Liver (tissue), 3 donors: ENCODE results near the gene CDK5RAP2.

Experiments used
- ATF3 ChIP-seq: IDR thresholded peaks from 2 replicates; pipeline ENCODE4 v1.6.1; 2016; ENCODE audit warnings: antibody characterized with exemption
- CTCF ChIP-seq: fragments of 150-350 bp; IDR thresholded peaks from 2 replicates; pipeline ENCODE4 v1.5.1; 2017; ENCODE audit warnings: improper control_type of control experiment, low read depth, low read length; ENCODE audit not compliant: missing input control
- donor health status: healthy.
- donor health status: healthy.

- TF ChIP-seq CTCF (no peak), ATF3 (no peak)
Observed at GRCh38 chr9:120351106-120351505, 228.9 kb downstream of the CDK5RAP2 start.
